ENCODE measurements around the gene UGGT2.

Gene UGGT2, protein sequence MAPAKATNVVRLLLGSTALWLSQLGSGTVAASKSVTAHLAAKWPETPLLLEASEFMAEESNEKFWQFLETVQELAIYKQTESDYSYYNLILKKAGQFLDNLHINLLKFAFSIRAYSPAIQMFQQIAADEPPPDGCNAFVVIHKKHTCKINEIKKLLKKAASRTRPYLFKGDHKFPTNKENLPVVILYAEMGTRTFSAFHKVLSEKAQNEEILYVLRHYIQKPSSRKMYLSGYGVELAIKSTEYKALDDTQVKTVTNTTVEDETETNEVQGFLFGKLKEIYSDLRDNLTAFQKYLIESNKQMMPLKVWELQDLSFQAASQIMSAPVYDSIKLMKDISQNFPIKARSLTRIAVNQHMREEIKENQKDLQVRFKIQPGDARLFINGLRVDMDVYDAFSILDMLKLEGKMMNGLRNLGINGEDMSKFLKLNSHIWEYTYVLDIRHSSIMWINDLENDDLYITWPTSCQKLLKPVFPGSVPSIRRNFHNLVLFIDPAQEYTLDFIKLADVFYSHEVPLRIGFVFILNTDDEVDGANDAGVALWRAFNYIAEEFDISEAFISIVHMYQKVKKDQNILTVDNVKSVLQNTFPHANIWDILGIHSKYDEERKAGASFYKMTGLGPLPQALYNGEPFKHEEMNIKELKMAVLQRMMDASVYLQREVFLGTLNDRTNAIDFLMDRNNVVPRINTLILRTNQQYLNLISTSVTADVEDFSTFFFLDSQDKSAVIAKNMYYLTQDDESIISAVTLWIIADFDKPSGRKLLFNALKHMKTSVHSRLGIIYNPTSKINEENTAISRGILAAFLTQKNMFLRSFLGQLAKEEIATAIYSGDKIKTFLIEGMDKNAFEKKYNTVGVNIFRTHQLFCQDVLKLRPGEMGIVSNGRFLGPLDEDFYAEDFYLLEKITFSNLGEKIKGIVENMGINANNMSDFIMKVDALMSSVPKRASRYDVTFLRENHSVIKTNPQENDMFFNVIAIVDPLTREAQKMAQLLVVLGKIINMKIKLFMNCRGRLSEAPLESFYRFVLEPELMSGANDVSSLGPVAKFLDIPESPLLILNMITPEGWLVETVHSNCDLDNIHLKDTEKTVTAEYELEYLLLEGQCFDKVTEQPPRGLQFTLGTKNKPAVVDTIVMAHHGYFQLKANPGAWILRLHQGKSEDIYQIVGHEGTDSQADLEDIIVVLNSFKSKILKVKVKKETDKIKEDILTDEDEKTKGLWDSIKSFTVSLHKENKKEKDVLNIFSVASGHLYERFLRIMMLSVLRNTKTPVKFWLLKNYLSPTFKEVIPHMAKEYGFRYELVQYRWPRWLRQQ (N-terminal part only)

DNA sequence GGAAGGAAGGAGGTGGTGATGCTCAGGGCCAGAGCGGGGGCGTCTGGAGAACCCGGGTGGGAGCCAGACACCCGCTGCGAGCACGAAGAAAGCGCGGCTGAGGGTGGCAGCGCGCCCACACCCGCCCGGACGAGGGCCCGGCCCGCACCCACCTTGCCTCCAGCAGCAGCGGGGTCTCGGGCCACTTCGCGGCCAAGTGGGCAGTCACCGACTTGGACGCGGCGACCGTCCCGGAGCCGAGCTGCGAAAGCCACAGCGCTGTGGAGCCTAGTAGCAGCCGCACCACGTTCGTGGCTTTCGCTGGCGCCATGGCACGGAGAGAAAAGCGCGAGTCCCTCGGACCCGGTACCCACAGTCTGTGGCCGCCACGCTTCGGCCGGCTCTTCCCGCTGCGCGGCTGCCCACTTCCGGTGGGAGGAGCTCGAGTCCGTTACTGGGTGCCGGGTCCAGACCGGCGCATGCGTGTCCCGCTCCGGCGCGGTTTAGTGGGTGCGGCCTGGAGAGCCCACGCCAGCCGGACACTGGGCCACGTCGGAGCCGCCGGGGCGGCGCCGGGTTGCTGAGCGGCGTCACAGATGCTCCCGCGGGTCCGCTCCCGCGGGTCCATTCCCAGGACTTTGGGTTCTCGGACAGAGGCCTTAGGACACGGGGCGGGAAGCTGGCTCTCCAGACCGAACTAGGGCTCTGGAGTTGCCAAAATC, at the start of gene UGGT2:
Gene UGGT2, minus strand, starts transcription at position 399 of the 701 bp plus-strand sequence. Its CDS starts 89 bp downstream, at position 310.
- DNase-seq, result peak; percentile 12 to 96 (median 82)

DNA sequence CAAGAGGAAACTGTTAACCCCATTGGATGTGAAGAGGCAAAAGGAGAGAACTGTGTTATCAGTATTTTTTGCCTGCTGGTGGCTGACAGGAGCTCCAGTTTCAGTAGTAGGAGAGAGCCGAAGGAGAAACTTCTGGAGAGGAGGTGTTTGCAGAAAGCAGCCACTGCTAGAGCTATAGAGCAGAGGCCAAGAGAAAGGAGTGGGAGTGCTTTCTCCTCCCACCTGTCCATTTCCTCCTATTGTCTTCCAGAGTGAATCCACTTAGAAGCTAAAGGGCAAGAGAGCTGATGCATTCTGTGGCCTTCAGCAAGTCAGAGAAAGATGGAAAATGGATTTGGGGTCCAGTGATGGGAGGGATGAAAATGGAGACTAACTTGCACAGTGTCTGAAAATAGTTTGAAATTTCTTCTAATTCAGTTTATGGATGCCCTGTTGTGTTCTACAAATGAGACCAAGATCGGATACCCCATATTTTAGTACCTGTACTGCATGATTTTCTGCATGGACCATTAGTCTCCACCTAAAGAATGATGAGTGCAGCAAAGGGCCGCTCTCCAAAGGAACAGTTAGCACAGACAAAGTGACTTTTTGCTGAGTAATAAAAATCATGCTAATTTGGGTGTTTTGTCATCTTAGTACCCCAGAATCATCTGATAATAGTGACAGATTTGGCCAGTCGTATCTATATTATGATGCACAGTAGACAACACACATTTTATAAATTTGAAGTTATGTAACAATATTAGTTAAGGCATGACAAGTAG, 47.4 kb upstream of the UGGT2 start:
- no peak for DNase-seq

DNA sequence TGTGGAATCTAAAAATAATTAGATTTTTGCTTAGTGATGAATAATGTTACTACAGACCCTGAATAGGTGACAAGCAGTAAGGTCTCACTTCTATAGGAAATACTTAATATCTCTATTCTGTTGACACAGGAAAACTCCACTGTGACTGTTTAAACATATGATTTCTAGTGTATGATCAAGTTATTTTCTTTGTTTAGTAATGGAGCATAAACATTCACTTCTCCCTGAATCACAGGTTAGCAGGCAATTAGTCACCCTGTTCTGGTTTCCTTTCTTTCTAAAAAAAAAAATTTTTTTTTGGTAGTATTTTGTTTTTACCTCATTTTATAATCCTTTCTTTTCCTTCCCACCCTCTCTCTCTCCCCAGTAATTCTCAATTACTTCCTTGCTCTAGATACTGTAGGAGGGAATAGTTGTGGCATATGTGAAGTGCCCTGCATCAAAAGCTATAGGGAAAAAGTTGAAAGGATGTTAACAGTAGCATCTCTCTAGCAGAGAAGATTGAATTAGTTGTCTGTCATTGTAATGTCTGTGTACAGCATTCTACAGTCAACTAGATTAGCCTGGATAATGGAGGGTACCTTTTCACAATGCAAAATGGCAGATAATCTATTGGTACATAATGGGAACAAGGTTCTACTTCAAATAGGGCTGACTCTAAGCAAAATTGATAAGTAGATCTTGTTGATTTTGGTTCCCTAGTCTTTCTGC, 40.2 kb upstream of the UGGT2 start:
- DNase-seq, result no peak

DNA sequence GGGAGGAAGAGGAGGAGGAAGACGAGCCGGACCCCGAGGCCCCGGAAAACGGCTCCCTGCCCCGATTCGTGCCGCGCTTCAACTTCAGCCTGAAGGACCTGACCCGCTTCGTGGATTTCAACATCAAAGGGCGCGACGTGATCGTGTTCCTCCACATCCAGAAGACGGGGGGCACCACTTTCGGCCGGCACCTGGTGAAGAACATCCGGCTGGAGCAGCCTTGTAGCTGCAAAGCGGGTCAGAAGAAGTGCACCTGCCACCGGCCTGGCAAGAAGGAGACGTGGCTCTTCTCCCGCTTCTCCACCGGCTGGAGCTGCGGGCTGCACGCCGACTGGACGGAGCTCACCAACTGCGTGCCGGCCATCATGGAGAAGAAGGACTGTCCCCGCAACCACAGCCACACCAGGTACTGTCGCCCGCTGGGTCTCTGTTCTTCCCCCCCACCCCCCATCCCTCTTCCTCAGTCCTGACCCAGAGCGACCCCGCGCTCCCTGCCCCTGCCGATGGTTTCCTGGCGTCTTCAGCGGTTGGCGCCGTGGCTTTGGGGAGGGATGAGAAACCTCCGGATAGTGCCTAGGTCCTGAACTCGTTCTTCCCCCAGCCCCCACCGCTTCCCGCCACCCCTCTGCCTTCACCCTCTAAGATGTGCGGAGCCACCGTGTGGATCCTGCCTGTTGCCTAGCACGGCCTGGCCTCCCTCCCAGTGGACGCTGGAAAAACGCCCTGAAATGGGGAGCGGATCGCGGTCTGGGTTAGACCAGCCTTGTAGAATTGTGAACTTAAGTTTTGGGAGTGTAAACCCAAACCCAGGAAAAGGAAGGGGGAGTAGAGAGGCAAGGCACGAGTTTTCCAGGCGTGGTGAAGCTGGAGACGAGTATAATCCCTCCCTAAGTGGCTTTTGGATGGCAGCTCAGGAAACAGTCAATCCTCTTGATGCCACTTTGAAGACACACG, 38.2 kb upstream of the UGGT2 start:
- DNase-seq, result peak in 26 of 56 donors; percentile 1 to 36 (median 5)

DNA sequence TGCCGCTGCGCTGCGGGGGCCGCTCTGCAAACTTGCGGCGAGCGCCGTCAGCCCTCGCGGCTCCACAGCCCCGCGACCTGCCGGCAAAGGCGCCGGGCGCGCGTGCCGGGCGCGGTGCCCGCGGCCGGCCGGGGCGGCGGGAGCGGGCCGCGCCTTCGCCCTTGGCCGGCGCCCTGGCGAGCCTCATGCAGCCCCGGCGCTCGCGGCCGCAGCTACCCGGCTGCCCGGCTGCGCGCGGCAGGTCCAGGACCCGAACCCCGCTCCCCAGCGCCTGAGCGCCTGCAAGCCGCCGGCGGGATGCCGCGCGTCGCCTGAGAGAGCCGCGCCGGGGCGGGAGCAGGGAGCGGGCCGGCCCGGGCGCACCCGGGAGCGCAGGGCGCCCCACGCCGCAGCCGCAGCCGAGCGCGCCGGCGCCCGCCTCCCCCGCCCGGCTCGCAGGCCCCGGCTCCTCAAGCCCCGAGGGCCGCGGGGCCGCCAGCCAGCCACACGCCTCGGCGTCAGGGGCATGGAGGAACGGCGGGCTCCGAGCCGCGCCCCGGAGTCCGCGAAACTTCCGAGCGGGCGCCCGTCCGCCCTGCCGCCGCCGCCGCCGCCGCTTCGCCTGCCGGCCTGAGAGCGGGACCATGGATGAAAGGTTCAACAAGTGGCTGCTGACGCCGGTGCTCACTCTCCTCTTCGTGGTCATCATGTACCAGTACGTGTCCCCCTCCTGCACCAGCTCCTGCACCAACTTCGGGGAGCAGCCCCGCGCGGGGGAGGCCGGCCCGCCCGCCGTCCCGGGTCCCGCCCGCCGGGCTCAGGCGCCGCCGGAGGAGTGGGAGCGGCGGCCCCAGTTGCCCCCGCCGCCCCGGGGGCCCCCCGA, 37.3 kb upstream of the UGGT2 start:
- DNase-seq, result peak in 7 of 56 donors; percentile 0 to 19 (median 3)

- DNase-seq, result peak in 34 of 56 donors; percentile 3 to 58 (median 18)
These were observed 36.6 kb upstream of the UGGT2 start, which contains the start of gene HS6ST3 for GRCh38 chr13:96089749-96090239. Gene HS6ST3, plus strand, starts transcription at chr13:96090107.

DNA sequence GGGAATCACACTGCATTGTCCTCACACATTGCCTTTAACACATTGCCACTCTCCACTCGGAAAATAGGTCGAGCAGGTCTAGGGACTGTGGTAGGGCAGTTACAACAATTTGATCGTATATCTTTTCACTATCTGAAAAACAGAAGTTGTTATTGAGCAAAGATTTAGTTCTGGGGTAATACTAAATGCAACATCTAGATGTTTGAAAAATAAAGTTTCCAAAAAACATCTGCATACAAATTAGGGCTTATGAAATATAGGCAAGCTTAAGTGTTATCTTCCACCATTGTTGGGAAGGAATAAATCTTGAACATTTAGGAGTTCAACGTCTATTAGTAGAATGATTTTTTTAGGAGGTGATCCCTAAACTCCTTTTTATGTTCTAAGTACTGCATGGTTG, 35.9 kb upstream of the UGGT2 start:
- DNase-seq, result no peak

DNA sequence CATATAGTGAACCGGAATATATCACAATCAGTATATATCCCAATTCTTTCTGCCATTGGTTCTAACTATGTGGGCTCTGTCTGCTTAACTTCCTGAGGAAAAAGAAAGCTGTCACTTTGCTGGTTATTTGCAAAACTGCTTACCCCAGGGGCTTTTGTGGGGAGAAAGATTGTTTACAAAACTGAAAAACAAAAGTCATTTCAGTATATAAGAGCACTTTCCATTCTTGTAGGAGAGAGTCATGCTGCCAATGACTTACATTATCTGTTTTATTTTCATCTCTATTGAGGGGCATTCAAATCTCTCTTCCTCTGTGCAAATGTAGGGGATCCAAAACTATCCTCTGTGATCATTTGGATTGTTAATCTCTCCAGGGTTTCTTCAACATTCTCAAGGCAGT, 33.5 kb upstream of the UGGT2 start:
- no peak for DNase-seq

GRCh38 chr13:96082640-96083039, 29.4 kb upstream of the UGGT2 start:
- DNase-seq, result no peak

DNA sequence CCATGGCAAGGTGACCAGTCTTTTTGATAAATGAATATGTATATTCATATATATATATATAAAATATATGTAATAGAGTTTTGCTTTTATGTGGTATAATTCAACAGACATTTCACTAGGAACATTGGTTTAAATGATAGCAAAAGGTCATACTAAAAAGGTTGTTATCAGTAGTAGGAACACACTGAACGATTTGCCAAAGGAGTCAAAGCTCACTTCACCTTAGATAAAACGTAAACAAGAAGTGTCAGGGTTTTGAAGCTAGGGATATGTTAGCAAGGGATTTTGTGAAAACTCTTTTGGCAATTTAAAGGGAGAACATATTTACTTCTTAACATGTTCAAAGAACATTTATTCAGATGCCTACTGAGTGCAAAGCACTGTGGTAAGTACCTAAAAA, 28.7 kb upstream of the UGGT2 start:
- no peak for DNase-seq

- no peak for DNase-seq
These were observed 27.5 kb upstream of the UGGT2 start for GRCh38 chr13:96080676-96081075.

- DNase-seq, result no peak
These were observed 22.8 kb upstream of the UGGT2 start for GRCh38 chr13:96075953-96076543.

DNA sequence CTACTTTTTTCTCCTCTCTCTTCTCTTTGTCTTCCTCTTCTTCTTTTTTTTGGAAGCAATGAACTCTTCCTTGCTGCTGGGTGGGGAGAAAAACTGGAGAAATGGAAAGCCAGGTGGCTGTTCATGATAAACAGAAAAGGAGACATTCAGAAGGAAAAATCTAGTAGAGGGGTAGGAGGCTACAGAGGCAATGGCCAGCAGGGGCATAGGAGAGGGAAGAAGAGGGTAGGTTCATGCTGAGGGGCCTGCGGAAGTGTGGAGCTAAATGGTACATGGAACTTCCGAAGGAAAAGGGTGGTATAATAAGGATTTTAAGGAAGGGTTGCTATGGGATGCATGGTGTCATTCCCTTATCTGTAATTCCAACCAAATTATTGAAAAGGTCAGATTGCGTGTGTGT, 19.2 kb upstream of the UGGT2 start:
- no peak for DNase-seq

GRCh38 chr13:96071504-96071903, 18.3 kb upstream of the UGGT2 start:
- no peak for DNase-seq

- no peak for DNase-seq
These were observed 15.5 kb upstream of the UGGT2 start for GRCh38 chr13:96068729-96069128.

GRCh38 chr13:96065849-96066248, 12.6 kb upstream of the UGGT2 start:
- DNase-seq, result no peak

Measured in amygdala (tissue), 56 donors.